GM12872 (cell line): ENCODE data around the gene CHIA.

Source experiments
- CTCF ChIP-seq: IDR thresholded peaks from 3 replicates; pipeline ENCODE4 v1.5.1; 2011; ENCODE audit warnings: low read depth, mild to moderate bottlenecking, low read length, moderate library complexity; ENCODE audit not compliant: insufficient read depth

CHIA gene

GRCh38 chr1:111320066-111320879 is 29.6 kb downstream of the CHIA start:
- TF ChIP-seq CTCF, result no peak

- TF ChIP-seq CTCF, result no peak
Measured at GRCh38 chr1:111323231-111323630, 32.6 kb downstream of the CHIA start.

- no peak for TF ChIP-seq CTCF
Measured at GRCh38 chr1:111332190-111332589, 41.5 kb downstream of the CHIA start.

- peak; percentile 72 for TF ChIP-seq CTCF
Measured at GRCh38 chr1:111334169-111334568, 43.5 kb downstream of the CHIA start.

GRCh38 chr1:111346089-111346885 is 55.6 kb downstream of the CHIA start:
- peak; percentile 44 for TF ChIP-seq CTCF

GRCh38 chr1:111347026-111347425 is 56.4 kb downstream of the CHIA start:
- TF ChIP-seq CTCF, result no peak

GRCh38 chr1:111351700-111352099 is 61.0 kb downstream of the CHIA start:
- no peak for TF ChIP-seq CTCF
